Osteoblast (primary cell): ENCODE measurements around the gene PBX4. TPM values are rescaled to one million over a fixed set of nuclear protein-coding genes. Genes with fewer than 3 reads are reported as not detected.

Experiments used
- DNase-seq: peaks from one replicate; pipeline ENCODE4 v3.0.0; 2011; ENCODE audit warnings: low spot score, mixed read lengths; ENCODE audit not compliant: insufficient read length; ENCODE audit errors: missing footprints
- H2AFZ ChIP-seq: 2 replicates; pipeline ENCODE4 v1.6.0; 2011; ENCODE audit warnings: mild to moderate bottlenecking, low read length
- H3K27ac ChIP-seq: 2 replicates; pipeline ENCODE4 v1.5.1; 2011; ENCODE audit warnings: mild to moderate bottlenecking, low read depth, low read length, moderate library complexity
- H3K27me3 ChIP-seq: 2 replicates; pipeline ENCODE4 v1.6.0; 2012; ENCODE audit warnings: mild to moderate bottlenecking, control low read depth, inconsistent platforms, low read length, moderate library complexity; ENCODE audit not compliant: insufficient read depth
- H3K36me3 ChIP-seq: 2 replicates; pipeline ENCODE4 v1.5.1; 2011; ENCODE audit warnings: mild to moderate bottlenecking, low read length, control low read depth, moderate library complexity; ENCODE audit not compliant: insufficient read depth
- H3K4me1 ChIP-seq: 2 replicates; pipeline ENCODE4 v1.5.1; 2011; ENCODE audit warnings: mild to moderate bottlenecking, low read length, control low read depth, moderate library complexity; ENCODE audit not compliant: insufficient read depth
- H3K4me2 ChIP-seq: 2 replicates; pipeline ENCODE4 v1.6.0; 2011; ENCODE audit warnings: mild to moderate bottlenecking, low read length; ENCODE audit not compliant: insufficient read depth
- H3K4me3 ChIP-seq: fragments of 200-600 bp; sonication (generic); 3 replicates; pipeline ENCODE4 v1.5.1; 2012; ENCODE audit warnings: mild to moderate bottlenecking, low read length, inconsistent platforms; ENCODE audit not compliant: insufficient read depth
- H3K79me2 ChIP-seq: 2 replicates; pipeline ENCODE4 v1.6.0; 2012; ENCODE audit warnings: mild to moderate bottlenecking, low read length, control low read depth, inconsistent platforms; ENCODE audit not compliant: insufficient read depth
- H3K9me3 ChIP-seq: 2 replicates; pipeline ENCODE4 v1.5.1; 2011; ENCODE audit warnings: low read depth, low read length, control low read depth
- H4K20me1 ChIP-seq: 2 replicates; pipeline ENCODE4 v1.6.0; 2012; ENCODE audit warnings: mild to moderate bottlenecking, low read length, control low read depth; ENCODE audit not compliant: insufficient read depth
- total RNA-seq: library from RNA; depleted of rRNA; stranded (reverse); fragments of >200 nt; gene quantifications from 2 replicates; pipeline ENCODE4 v1.2.3, GENCODE V29; 2012
- TF ChIP-seq, protein P1 (sequence below): IDR thresholded peaks from 2 replicates; pipeline ENCODE4 v1.5.1; 2011; ENCODE audit warnings: mild to moderate bottlenecking, low read depth, low read length, moderate library complexity; ENCODE audit errors: extremely low read depth

PBX4 gene
- total RNA-seq, 1 donor: 0.36 TPM

DNA sequence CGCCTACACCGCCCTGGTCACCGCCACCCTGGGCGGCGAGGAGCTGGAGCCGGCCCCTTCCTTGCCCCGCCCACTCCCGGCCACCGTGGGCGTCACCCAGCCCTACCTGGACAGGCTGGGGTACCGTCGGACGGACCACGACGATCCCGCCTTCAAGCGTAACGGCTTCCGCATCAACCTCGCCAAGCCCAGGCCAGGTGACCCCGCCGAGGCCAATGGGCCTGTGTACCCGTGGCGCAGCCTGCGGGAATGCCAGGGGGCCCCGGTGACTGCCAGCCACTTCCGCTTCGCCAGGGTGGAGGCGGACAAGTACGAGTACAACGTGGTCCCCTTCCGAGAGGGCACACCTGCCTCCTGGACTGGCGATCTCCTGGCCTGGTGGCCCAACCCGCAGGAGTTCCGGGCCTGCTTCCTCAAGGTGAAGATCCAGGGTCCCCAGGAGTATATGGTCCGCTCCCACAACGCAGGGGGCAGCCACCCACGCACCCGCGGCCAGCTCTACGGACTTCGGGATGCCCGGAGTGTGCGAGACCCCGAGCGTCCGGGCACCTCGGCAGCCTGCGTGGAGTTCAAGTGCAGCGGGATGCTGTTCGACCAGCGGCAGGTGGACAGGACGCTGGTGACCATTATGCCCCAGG is 73.4 kb downstream of the PBX4 start:
- Histone ChIP-seq H3K27ac (no peak overlapping the region), H3K4me2 (no peak overlapping the region), H4K20me1 (no peaks in the 10 kb centered on the region), H3K79me2 (no peaks in the 10 kb centered on the region), H3K4me1 (peaks cover 9% of the 10 kb centered on the region), H3K27me3 (peaks cover 7% of the 10 kb centered on the region), H2AFZ (no peak overlapping the region), H3K36me3 (no peaks in the 10 kb centered on the region), H3K4me3 (no peak overlapping the region), H3K9me3 (no peaks in the 10 kb centered on the region)
- DNase-seq: peak; percentile 55
- TF ChIP-seq, protein P1, sequence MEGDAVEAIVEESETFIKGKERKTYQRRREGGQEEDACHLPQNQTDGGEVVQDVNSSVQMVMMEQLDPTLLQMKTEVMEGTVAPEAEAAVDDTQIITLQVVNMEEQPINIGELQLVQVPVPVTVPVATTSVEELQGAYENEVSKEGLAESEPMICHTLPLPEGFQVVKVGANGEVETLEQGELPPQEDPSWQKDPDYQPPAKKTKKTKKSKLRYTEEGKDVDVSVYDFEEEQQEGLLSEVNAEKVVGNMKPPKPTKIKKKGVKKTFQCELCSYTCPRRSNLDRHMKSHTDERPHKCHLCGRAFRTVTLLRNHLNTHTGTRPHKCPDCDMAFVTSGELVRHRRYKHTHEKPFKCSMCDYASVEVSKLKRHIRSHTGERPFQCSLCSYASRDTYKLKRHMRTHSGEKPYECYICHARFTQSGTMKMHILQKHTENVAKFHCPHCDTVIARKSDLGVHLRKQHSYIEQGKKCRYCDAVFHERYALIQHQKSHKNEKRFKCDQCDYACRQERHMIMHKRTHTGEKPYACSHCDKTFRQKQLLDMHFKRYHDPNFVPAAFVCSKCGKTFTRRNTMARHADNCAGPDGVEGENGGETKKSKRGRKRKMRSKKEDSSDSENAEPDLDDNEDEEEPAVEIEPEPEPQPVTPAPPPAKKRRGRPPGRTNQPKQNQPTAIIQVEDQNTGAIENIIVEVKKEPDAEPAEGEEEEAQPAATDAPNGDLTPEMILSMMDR: no peak

GRCh38 chr19:19544257-19544953 is 74.1 kb downstream of the PBX4 start:
- no peaks in the 10 kb centered on the region for H4K20me1 ChIP-seq
- H3K4me1 ChIP-seq: peaks cover 7% of the 10 kb centered on the region
- H3K27ac ChIP-seq: no peak overlapping the region
- no peak overlapping the region for H3K4me2 ChIP-seq
- H3K9me3 ChIP-seq: no peaks in the 10 kb centered on the region
- H3K79me2 ChIP-seq: no peaks in the 10 kb centered on the region
- no peak overlapping the region for H2AFZ ChIP-seq
- no peak overlapping the region for H3K4me3 ChIP-seq
- peaks cover 1% of the 10 kb centered on the region for H3K27me3 ChIP-seq
- DNase-seq: peak; percentile 75
- no peaks in the 10 kb centered on the region for H3K36me3 ChIP-seq
- TF ChIP-seq, protein P1: no peak

DNA sequence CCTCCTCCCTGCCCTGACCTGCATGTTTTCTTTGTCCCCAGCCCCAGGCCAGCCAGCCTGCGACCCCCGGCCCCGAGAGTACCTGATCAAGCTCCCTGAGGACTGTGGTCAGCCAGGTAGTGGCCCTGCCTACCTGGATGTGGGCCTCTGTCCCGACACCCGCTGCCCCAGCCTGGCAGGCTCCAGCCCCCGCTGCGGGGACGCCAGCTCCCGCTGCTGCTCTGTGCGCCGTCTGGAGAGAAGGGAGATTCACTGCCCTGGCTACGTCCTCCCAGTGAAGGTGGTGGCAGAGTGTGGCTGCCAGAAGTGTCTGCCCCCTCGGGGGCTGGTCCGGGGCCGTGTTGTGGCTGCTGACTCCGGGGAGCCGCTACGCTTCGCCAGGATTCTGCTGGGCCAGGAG is 74.8 kb downstream of the PBX4 start:
- DNase-seq: peak; percentile 78
- H3K4me1 ChIP-seq: peaks cover 10% of the 10 kb centered on the region
- no peak overlapping the region for H3K27ac ChIP-seq
- H3K4me3 ChIP-seq: no peak overlapping the region
- TF ChIP-seq, protein P1: no peak
- no peaks in the 10 kb centered on the region for H3K36me3 ChIP-seq
- H3K4me2 ChIP-seq: no peak overlapping the region
- no peak overlapping the region for H2AFZ ChIP-seq
- H4K20me1 ChIP-seq: no peaks in the 10 kb centered on the region
- H3K27me3 ChIP-seq: peaks cover 5% of the 10 kb centered on the region
- H3K9me3 ChIP-seq: no peaks in the 10 kb centered on the region
- H3K79me2 ChIP-seq: no peaks in the 10 kb centered on the region

DNA sequence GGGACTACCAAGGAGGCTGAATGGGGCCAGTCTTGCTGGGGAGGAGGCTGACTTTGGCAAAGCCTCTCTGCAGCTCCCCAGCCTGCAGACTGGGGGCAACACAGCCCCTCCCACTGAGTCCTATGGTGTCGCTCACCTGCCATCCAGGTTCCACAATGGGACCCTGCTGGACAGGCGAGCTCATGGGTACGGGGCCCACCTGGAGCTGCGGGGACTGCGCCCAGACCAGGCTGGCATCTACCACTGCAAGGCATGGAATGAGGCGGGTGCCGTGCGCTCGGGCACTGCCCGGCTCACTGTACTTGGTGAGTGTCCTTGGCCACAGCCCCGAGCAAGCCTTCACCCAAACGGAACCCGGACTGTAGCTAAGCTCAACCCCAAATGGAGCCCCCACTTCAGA is 75.4 kb downstream of the PBX4 start:
- Histone ChIP-seq H3K79me2 (no peaks in the 10 kb centered on the region), H3K9me3 (no peaks in the 10 kb centered on the region), H3K4me2 (no peak overlapping the region), H3K4me3 (no peak overlapping the region), H3K36me3 (no peaks in the 10 kb centered on the region), H3K27me3 (peaks cover 9% of the 10 kb centered on the region), H3K27ac (no peak overlapping the region), H4K20me1 (no peaks in the 10 kb centered on the region), H2AFZ (no peak overlapping the region), H3K4me1 (peaks cover 11% of the 10 kb centered on the region)
- TF ChIP-seq, protein P1: no peak
- peak; percentile 83 for DNase-seq
